Motor neuron (in vitro differentiated cells): Measurements from ENCODE around the gene DCUN1D2. TPM values are rescaled to one million over a fixed set of nuclear protein-coding genes. Genes with fewer than 3 reads are reported as not detected.

ENCODE experiments used
- ATAC-seq, 8 experiments: fragments of 200-7000 bp; cut with Tn5 transposase; replicated peaks in 6 of 8; 2 replicates each; pipeline ENCODE4 v1.8.0; 2021; ENCODE audit warnings: mild to moderate bottlenecking in 8 of 8, moderate library complexity in 8 of 8
- H3K27ac ChIP-seq, 2 donors: fragments of 250-450 bp; sonication (Bioruptor Pico); 2 replicates each; pipeline ENCODE4 v1.9.0; 2021; ENCODE audit warnings: antibody characterized with exemption in 2 of 2, mild to moderate bottlenecking in 2 of 2, moderate library complexity in 1 of 2
- H3K4me1 ChIP-seq, 2 donors: fragments of 250-450 bp; sonication (Bioruptor Pico); replicated peaks in 1 of 2; 2 replicates each; pipeline ENCODE4 v1.6.1; 2021; ENCODE audit warnings: antibody characterized with exemption in 2 of 2, mild to moderate bottlenecking in 2 of 2, moderate library complexity in 1 of 2
- H3K4me3 ChIP-seq, 5 donors: fragments of 250-450 bp; sonication (Bioruptor Pico); 2 replicates each; pipeline ENCODE4 v1.9.0; 2021; ENCODE audit warnings: antibody characterized with exemption in 5 of 5, mild to moderate bottlenecking in 5 of 5, moderate library complexity in 4 of 5
- WGBS, 10 experiments: fragments of 450-650 bp; shearing (Covaris generic); methylation state at CpG; one replicate each; pipeline ENCODE4 v1.0.0; 2022; 5-methylcytosine and 5-hydroxymethylcytosine counted together
- in situ Hi-C, 9 experiments: fragments of 400-800 bp; cut with MboI; loops; one replicate each; pipeline ENCODE4 v1.15.0; 2021; ENCODE audit warnings: low sequenced_read_pairs in 9 of 9, low pct_unique_long_range_greater_than_20kb in 2 of 9; ENCODE audit not compliant: unreplicated experiment in 9 of 9
- total RNA-seq, 8 experiments: library from RNA; unstranded; fragments of 300-600 nt; gene quantifications; 2 replicates each; pipeline versions ENCODE4 v1.2.3 to v1.2.4, GENCODE V29; 2022

DCUN1D2 gene
- total RNA-seq, 8 experiments from 2014 or later, result 13.7 to 48.1 (median 21.6) TPM

GRCh38 chr13:113493315-113493951 is 2.9 kb upstream of the DCUN1D2 start:
- H3K27ac ChIP-seq, result no peak overlapping the region
- H3K4me1 ChIP-seq, result peaks cover 21% of the 10 kb centered on the region in 2 donors
- ATAC-seq, result peak in 3 of 8 experiments; percentile 4 to 7 (median 7)
- in situ Hi-C loops, result no loop called here
- no peak overlapping the region for H3K4me3 ChIP-seq
- WGBS, 10 experiments, result 0 to 63% (median 16%) methylated on average over 1 to 4 of the region's 5 CpGs

- H3K27ac ChIP-seq, result peak overlapping the region in 1 of 2 donors; percentile 69
These were observed 1.5 kb upstream of the DCUN1D2 start for GRCh38 chr13:113491982-113492381.

GRCh38 chr13:113491418-113491883 is 940 bp upstream of the DCUN1D2 start:
- peak overlapping the region; percentile 69 to 83 for H3K27ac ChIP-seq
- WGBS, 10 experiments, result 0 to 3% (median 0%) methylated on average over 5 to 14 of the region's 22 CpGs; no CpG with 5 or more reads in 6 of the 10 experiments
- in situ Hi-C loops, result no loop called here

More at GRCh38 chr13:113491982-113492381, 1.5 kb upstream of the DCUN1D2 start:
- 33 to 100% (median 49%) methylated on average over 1 to 8 of the region's 9 CpGs for WGBS, 10 experiments
- ATAC-seq, result no peak
- H3K4me3 ChIP-seq, result peak overlapping the region; percentile 72 to 91 (median 80)
- in situ Hi-C loops, result no loop called here
- peaks cover 22 to 26% of the 10 kb centered on the region in 2 donors for H3K4me1 ChIP-seq

GRCh38 chr13:113489549-113490495 is 689 bp downstream of the DCUN1D2 start:
- in situ Hi-C loops, result no loop called here

More at GRCh38 chr13:113491418-113491883, 940 bp upstream of the DCUN1D2 start:
- peaks cover 22 to 26% of the 10 kb centered on the region in 2 donors for H3K4me1 ChIP-seq
- H3K4me3 ChIP-seq, result peak overlapping the region; percentile 72 to 91 (median 80)
- ATAC-seq, result peak in 5 of 8 experiments; percentile 1 to 5 (median 3)

GRCh38 chr13:113489171-113489548 is 1.4 kb downstream of the DCUN1D2 start:
- Histone ChIP-seq H3K4me1 (peaks cover 17 to 35% of the 10 kb centered on the region in 2 donors), H3K4me3 (peak overlapping the region; percentile 72 to 91 (median 80)), H3K27ac (peak overlapping the region in 1 of 2 donors; percentile 83)
- 0 to 53% (median 13%) methylated on average over 1 to 6 of the region's 8 CpGs for WGBS, 10 experiments
- in situ Hi-C loops, result no loop called here
- no peak for ATAC-seq

More at GRCh38 chr13:113489549-113490495, 689 bp downstream of the DCUN1D2 start:
- WGBS, 10 experiments, result 0 to 6% (median 0%) methylated on average over 3 to 8 of the region's 54 CpGs; no CpG with 5 or more reads in 2 of the 10 experiments
- Histone ChIP-seq H3K27ac (peak overlapping the region; percentile 66 to 83), H3K4me1 (peaks cover 14 to 28% of the 10 kb centered on the region in 2 donors), H3K4me3 (peak overlapping the region; percentile 72 to 91 (median 80))
- ATAC-seq, result peak; percentile 3 to 28 (median 14)

GRCh38 chr13:113488283-113488682 is 2.2 kb downstream of the DCUN1D2 start:
- Histone ChIP-seq H3K4me1 (peaks cover 17 to 41% of the 10 kb centered on the region in 2 donors), H3K4me3 (no peak overlapping the region), H3K27ac (no peak overlapping the region)
- ATAC-seq, result no peak
- in situ Hi-C loops, result no loop called here
- 70 to 100% (median 94%) methylated on average over 1 to 3 of the region's 3 CpGs; no CpG with 5 or more reads in 2 of the 10 experiments for WGBS, 10 experiments

- in situ Hi-C loops, result no loop called here
- no peak overlapping the region for H3K27ac ChIP-seq
- no peak overlapping the region for H3K4me3 ChIP-seq
- ATAC-seq, result no peak
- 0 to 96% (median 71%) methylated on average over 1 to 4 of the region's 4 CpGs; no CpG with 5 or more reads in 1 of the 10 experiments for WGBS, 10 experiments
- H3K4me1 ChIP-seq, result peaks cover 12 to 33% of the 10 kb centered on the region in 2 donors
These were observed 3.8 kb downstream of the DCUN1D2 start for GRCh38 chr13:113486698-113487097.

- ATAC-seq, result no peak
- 75 to 100% (median 85%) methylated on average over 1 to 13 of the region's 13 CpGs; no CpG with 5 or more reads in 1 of the 10 experiments for WGBS, 10 experiments
- H3K4me1 ChIP-seq, result peaks cover 12 to 33% of the 10 kb centered on the region in 2 donors
- in situ Hi-C loops, result no loop called here
- H3K27ac ChIP-seq, result no peak overlapping the region
- no peak overlapping the region for H3K4me3 ChIP-seq
These were observed 5.0 kb downstream of the DCUN1D2 start for GRCh38 chr13:113485545-113485944.

GRCh38 chr13:113483504-113484293 is 6.8 kb downstream of the DCUN1D2 start:
- peaks cover 7 to 28% of the 10 kb centered on the region in 2 donors for H3K4me1 ChIP-seq
- H3K4me3 ChIP-seq, result no peak overlapping the region
- in situ Hi-C loops, result no loop called here
- WGBS, 10 experiments, result 63 to 100% (median 88%) methylated on average over 1 to 17 of the region's 36 CpGs; no CpG with 5 or more reads in 2 of the 10 experiments
- H3K27ac ChIP-seq, result no peak overlapping the region
- peak in 2 of 8 experiments; percentile 35 to 46 for ATAC-seq

- Histone ChIP-seq H3K4me1 (peaks cover 3 to 22% of the 10 kb centered on the region in 2 donors), H3K4me3 (no peak overlapping the region), H3K27ac (no peak overlapping the region)
- in situ Hi-C loops, result no loop called here
- ATAC-seq, result peak in 1 of 8 experiments; percentile 25
- WGBS, 10 experiments, result 30 to 100% (median 94%) methylated on average over 1 to 7 of the region's 7 CpGs
These were observed 7.4 kb downstream of the DCUN1D2 start for GRCh38 chr13:113483081-113483480.

- 64 to 100% (median 82%) methylated on average over 1 to 4 of the region's 4 CpGs; no CpG with 5 or more reads in 1 of the 10 experiments for WGBS, 10 experiments
- ATAC-seq, result no peak
These were observed 11.3 kb downstream of the DCUN1D2 start for GRCh38 chr13:113479179-113479578.

GRCh38 chr13:113477724-113478123 is 12.8 kb downstream of the DCUN1D2 start:
- Histone ChIP-seq H3K4me3 (no peak overlapping the region), H3K4me1 (no peaks in the 10 kb centered on the region), H3K27ac (no peak overlapping the region)
- ATAC-seq, result peak in 1 of 8 experiments; percentile 59
- in situ Hi-C loops, result no loop called here
- WGBS, 10 experiments, result 59 to 100% (median 93%) methylated on average over 1 to 3 of the region's 3 CpGs; no CpG with 5 or more reads in 2 of the 10 experiments

More at GRCh38 chr13:113479179-113479578, 11.3 kb downstream of the DCUN1D2 start:
- H3K4me3 ChIP-seq, result no peak overlapping the region
- in situ Hi-C loops, result no loop called here
- no peak overlapping the region for H3K27ac ChIP-seq
- peaks cover 0 to 12% of the 10 kb centered on the region in 2 donors for H3K4me1 ChIP-seq
